ENCODE measurements around the gene MARCHF10.
A peak's percentile ranks its signal among the peaks of the same experiment; 100 is the strongest.

The MARCHF10 gene

GRCh38 chr17:62751060-62751691 lies 56.9 kb downstream of the MARCHF10 start:
- no peak for DNase-seq

GRCh38 chr17:62750631-62751051 lies 57.5 kb downstream of the MARCHF10 start:
- DNase-seq = no peak

DNA sequence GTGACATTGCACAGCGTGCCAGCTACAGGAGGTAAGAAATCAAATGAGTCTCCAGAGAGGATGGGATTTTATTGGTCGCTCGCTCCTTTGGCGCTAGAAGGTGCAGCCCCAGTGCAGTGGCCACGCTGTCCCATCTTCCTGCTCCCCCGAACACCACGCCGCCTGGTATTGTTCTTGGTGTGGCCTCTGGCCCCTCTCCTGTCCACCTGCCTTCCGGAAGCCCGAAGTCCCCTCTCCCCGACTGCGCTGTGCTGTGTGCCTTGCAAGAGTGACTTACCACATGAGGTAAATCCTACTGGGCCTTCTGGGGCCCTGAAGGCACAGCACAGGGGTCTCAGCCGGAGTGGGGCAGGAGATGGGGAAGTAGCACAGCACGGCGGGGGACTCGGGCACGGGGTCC lies 58.2 kb downstream of the MARCHF10 start:
- no peak for DNase-seq

- no peak for DNase-seq
Observed at GRCh38 chr17:62746941-62747340, 61.2 kb downstream of the MARCHF10 start.

- DNase-seq = no peak
Observed at GRCh38 chr17:62745806-62746205, 62.3 kb downstream of the MARCHF10 start.

- no peak for DNase-seq
Observed at GRCh38 chr17:62744259-62744658, 63.9 kb downstream of the MARCHF10 start.

DNA sequence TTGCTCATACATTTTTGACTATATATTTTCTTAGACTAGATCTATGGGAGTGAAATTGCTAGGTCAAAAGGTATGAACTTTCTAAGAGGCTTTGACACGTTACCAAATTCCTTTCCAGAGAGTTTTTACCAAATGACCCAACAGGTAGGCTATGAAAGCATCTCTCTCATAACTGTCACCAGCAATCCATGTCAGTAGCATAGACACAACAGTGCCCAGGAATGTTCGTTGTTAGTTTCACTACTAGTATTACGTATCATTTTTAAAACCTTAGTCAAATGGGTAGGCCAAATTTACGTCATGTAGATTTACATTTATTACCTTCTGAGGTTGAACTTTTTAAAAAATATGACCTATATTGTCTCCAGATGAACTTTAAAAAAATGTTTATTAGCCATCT lies 66.8 kb downstream of the MARCHF10 start:
- no peak for DNase-seq

- DNase-seq = no peak
Observed at GRCh38 chr17:62739645-62740388, 68.3 kb downstream of the MARCHF10 start.

DNA sequence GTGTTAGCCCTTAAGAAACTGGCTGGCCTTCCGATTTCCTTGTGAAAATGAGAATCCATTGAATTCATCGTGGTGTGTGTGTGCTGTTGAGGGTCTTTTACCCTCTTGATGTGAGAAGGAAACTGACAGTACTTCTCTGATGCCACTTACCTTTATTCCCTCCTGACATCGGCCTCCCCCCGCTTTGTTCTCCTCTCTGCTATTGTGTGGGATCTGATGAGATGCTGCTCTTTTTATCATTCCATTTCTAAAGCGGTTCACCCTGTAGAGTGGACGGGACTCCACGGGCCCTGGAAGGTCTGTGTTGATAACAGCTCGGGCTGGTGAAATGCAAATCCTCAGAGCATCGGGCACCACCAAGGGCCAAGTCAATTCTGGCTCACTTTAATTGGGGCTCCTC lies 69.8 kb downstream of the MARCHF10 start:
- no peak for DNase-seq

DNA sequence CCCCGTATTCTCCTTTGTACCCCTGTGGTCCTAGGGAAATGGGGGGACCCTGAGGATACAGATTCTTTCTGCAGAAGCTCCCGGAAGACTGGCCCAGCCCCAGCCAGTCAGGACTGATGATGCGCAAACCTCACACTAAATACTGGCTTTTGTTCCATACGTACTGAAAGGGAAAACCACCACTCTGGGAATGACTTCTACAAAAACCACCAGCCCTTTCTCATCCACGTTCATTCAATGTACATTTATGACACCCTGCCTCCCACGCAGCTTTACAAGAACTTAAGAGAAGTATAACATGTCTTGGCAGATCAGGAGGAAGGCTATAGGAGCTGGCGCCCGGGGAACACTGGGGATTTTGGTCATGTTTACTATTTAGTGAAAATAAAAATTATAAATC lies 70.6 kb downstream of the MARCHF10 start:
- DNase-seq = no peak

DNA sequence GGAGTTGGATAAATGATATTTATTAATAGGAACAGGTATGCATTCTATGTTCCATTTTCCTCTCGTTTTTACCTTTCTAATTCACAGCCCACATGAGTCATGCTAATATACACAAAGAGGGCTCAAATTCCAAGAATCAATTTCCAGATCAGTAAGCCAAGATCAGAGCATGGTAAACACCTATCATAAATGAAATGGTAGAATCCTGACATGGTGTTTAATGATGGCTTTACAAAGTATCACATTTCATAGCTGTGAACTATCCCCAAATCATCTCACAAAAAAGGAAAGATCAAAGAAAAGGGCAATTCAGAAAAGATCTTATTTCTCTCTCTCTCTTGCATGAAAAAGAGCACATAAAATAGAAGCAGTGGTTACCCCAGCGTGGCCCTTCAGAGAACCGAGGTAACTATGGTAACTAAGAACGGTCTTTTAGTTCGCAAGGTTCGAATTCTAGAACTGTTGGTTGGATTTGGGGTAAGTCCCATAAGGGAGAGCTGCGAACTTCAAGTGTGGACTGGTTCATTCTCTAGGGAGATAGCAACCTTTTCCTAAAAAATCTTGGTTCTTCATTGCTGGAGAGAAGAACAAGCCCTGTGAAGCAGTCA lies 73.0 kb downstream of the MARCHF10 start:
- no peak for DNase-seq

DNA sequence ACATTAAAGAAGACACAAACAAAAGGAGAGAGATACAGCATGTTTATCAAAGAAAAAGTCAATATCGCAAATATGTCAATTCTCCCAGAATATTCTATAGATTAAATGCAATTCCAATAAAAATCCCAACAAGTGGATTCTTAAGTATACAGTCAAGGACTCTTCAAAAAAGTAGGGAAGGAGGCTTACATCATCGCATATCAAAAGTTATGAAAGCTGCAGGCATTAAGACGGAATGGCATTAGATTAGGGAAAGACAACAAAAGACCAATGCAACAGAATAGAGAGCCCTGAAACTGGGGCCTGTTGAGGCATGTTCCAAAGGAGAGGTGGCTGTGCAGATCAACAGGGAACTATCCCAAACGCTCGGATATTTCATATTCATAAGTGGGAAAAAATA lies 76.0 kb downstream of the MARCHF10 start:
- DNase-seq = no peak

- no peak for DNase-seq
Observed at GRCh38 chr17:62727916-62728672, 80.0 kb downstream of the MARCHF10 start.

DNA sequence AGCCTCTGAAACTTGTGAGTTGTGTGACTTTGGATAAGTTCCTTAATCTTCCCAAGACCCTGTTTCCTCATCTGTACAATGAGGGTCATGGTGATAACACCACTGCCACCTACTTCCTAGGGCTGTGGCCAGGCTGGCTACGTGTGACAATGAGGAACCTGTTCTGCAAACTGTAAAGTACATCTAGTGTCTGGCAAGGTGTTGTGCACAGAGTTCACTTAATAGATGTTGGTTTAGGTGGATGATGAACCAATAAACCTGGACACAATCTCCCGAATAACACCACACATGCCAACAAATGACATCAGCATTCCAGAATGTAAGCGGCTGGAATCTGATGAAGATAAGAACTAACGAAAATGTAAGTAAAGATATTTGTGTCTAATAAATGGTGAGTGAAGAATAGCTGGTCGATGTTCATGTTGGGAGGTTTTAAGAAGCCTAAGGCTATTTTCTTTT lies 82.3 kb downstream of the MARCHF10 start:
- no peak for DNase-seq

DNA sequence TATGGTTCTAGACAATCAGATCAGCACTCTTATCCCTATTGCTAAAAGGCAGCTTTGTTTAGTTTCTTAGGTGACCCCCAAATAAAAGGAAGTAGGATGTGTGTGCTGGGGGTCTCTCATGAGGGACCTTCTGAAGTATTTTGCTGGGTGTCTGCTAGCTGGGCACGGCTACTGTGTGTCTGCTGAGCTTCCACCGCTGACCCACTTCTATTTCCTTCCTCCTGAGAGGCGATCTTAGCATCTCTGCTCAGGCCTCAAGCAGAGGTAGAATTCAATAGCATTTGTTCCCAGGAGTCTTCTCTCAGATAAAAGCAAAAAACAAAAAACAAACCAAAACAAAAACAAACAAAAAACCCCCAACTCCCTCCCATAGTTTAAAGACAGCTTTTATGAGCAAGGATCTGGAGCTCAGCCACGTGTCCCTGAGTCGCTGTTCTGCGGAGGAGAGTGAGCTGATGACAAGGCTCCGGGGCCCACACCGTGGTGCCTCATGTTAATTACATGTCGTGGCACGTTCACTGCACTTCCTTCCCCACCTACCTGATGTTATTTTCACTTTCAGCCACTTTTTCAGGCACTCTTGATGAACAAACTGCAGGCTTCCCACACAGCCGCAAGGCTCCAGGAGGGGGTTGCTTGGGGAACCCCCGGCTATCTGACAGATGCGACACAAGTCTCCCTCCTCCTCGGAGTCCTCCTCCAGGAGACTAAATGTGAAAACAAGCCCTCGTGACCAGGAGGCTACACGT lies 83.5 kb downstream of the MARCHF10 start:
- peak; percentile 13 for DNase-seq

GRCh38 chr17:62723842-62724241 lies 84.3 kb downstream of the MARCHF10 start:
- no peak for DNase-seq

DNA sequence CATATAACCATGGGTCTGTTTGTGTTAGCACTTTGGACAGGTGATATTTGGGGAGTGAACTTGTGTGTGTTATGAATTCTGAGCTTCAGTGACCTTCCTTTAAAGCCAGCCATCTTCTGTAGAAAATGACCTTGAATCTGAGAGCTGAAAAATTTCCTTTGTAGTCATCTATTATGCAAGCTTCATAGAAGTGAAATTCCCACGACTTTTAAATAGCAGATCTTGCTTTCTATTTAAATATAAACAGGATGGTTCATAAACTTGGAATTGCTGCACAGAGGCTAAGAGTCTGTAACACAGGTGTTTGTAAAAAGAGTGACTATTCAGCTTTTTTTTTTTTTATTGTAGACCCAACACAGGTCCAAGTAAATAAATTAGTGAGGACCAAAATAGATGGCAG lies 85.5 kb downstream of the MARCHF10 start:
- DNase-seq = no peak

DNA sequence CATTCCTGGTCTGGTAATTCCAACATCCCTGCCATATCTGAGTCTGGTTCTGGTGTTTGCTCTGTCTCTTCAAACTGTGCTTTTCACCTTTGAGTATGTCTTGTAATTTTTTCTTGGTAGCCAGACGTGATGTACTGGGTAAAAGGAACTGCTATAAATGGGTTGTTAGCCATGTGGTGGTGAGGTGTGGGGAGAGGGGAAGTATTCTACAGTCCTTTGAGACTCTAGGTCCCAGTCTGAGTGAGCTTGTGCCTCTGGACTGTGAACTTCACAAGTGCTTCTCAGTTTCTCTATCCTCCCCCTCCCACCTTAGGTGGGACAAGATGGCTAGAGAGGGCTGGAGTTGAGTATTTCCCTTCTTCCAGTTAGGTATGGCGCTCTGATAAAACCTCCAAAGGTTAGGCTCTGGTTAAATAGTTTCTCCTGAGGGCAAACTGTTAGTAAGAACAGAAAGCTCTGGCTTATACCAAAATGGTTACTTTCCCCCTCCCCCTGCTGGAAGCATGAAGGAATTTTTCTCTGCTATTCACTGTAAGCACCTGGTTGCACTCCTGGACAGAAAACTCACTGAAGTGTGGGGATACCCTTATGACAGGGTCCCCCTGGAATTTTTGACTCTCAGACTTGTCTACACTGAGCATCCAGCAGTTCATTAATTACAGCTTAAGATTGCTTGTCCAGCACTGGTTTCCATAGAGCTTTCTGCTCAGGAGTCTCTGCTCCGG lies 87.8 kb downstream of the MARCHF10 start:
- no peak for DNase-seq

DNA sequence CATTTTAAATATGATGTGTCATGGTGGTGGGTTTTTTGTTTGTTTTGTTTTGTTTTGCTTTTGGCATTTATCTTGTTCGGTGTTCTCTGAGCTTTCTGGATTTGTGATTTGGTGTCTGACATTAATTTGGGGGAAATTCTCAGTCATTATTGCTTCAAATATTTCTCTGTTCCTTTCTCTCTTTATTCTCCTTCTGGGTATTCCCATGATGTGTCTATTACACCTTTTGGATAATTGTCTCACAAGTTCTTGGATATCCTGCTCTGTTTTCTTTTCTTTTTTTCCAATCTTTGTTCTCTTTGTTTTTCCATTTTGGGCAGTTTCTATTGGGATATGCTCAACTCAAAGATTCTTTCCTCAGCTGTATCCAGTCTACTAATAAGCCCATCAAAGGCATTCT lies 88.5 kb downstream of the MARCHF10 start:
- no peak for DNase-seq

DNA sequence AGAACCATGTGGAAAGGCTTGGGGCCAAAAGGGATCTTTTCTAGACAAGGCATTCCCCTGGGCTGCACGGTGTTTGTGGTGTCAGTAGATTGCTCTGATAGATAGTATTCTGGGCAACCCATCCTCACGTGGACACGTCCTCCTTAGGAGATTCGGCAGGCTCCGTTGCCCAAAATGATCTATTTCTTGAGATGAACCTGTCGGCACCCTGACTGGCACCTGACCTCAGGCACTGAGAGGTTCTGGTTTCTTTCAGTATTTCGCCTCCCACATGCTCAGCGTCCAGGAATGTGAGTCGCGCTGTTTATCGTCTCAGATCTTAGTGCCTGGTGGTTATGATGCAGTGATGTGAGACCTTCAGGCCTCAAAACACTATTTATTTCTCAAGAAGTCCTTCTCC lies 89.7 kb downstream of the MARCHF10 start:
- no peak for DNase-seq

- DNase-seq = no peak
Observed at GRCh38 chr17:62717889-62718288, 90.2 kb downstream of the MARCHF10 start.

DNA sequence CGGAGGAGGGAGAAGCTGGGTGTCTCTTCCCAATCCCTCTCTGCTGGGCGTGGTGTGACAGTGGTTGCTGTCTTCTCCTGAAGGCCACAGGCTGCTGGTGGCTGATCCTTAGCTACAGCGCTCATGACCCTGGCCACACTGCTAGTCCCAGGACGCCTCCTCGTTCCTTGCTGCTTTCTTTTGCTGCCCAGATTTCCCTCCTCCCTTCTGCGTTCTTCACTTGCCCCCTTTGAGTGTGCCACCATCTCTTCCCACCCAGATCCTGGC lies 90.6 kb downstream of the MARCHF10 start:
- DNase-seq = no peak
